Erythroblast (primary cell): ENCODE data around the gene CXCL6.

Experiments used
- DNase-seq, 2 experiments: peaks; one replicate each; lab custom pipeline; 2025; lab: John Stamatoyannopoulos, UW
- GATA1 ChIP-seq: IDR thresholded peaks from 2 replicates; pipeline ENCODE4 v1.6.1; 2011; ENCODE audit warnings: low read depth, mild to moderate bottlenecking, control low read depth, low read length, moderate library complexity
- POLR2A ChIP-seq: IDR thresholded peaks from 2 replicates; pipeline ENCODE4 v1.6.1; 2011; ENCODE audit warnings: mild to moderate bottlenecking, low read length

The CXCL6 gene

GRCh38 chr4:73851293-73851692 is 14.8 kb downstream of the CXCL6 start:
- DNase-seq = no peak
- TF ChIP-seq POLR2A = no peak
- no peak for TF ChIP-seq GATA1

- TF ChIP-seq GATA1 (no peak), POLR2A (no peak)
- DNase-seq = no peak
These were observed 16.3 kb downstream of the CXCL6 start for GRCh38 chr4:73852771-73853170.

- no peak for TF ChIP-seq GATA1
- no peak for TF ChIP-seq POLR2A
- DNase-seq = no peak
These were observed 16.8 kb downstream of the CXCL6 start, which contains the start of gene PF4V1 for GRCh38 chr4:73853246-73853704. PF4V1 (plus strand) TSS chr4:73853296; CDS start chr4:73853363, 67 bp downstream.

GRCh38 chr4:73853718-73854473 is 17.4 kb downstream of the CXCL6 start:
- TF ChIP-seq POLR2A (no peak), GATA1 (no peak)

DNA sequence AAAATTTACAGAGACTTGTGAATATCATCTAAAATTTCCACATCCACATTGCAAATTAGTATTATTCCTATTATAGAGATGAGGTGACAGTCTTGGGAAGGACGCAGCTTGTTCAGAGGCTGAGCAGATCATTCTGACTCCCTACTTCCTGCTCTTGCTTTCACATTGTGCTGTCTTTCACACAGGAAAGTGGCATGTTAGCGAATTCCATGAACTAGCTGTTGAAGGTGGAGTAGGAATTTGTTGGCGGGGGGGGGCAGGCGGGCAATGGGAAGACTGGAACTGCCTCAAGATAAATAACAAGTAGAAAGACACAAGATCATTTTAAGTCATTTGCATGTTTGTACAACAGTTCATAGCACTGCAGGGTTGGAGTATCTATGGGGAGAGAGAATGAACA is 18.9 kb downstream of the CXCL6 start:
- TF ChIP-seq POLR2A = no peak
- TF ChIP-seq GATA1 = no peak
- DNase-seq = no peak

More at GRCh38 chr4:73853718-73854473, 17.4 kb downstream of the CXCL6 start:
- no peak for DNase-seq

GRCh38 chr4:73856518-73856917 is 20.0 kb downstream of the CXCL6 start:
- DNase-seq = no peak
- TF ChIP-seq GATA1 (no peak), POLR2A (no peak)

DNA sequence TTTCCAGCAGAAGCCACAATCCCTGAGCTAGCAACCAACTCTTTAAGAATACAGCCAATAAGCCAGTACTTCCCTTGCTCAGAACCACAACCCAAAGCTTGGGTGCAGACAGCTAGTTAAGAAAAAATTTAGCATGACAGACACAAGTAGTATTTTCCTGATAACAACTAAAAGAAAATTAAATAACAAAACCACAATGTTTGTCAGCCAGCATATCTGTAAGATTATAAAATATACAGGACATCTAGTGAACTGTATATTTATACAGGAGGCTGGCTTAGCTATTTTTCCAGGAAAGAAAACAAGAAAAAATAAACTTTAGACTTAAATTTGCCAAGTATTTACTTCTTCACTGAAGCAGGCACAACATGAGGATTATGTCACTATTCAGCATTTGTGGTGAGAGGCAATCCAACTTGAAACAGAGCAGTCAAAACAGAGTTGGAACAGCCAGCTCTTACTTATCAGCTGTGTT is 23.2 kb downstream of the CXCL6 start:
- TF ChIP-seq GATA1 = no peak
- no peak for TF ChIP-seq POLR2A
- DNase-seq = no peak

DNA sequence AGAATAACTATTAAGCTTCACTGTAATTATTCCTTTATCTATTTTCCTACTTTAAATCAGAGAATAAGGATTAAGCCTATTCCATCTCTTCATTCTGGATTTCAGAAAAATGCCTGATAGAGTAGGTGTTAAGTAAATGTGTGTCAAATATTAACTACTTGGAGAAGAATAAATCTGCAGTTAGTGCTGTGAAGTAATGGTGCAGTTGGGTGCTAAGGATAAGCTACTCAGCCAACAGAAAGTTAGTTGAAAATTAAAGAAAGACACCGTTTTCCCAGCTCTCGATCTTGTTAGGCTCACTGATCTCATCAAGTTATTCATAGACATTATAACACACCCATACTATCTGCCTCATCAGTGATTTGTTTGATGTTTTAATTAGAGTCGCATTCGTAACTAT is 23.7 kb downstream of the CXCL6 start:
- no peak for DNase-seq
- TF ChIP-seq POLR2A (no peak), GATA1 (no peak)

- no peak for DNase-seq
- TF ChIP-seq GATA1 (no peak), POLR2A (no peak)
These were observed 24.4 kb downstream of the CXCL6 start for GRCh38 chr4:73860917-73861316.

GRCh38 chr4:73862322-73862721 is 25.8 kb downstream of the CXCL6 start:
- DNase-seq = no peak
- no peak for TF ChIP-seq GATA1
- no peak for TF ChIP-seq POLR2A

DNA sequence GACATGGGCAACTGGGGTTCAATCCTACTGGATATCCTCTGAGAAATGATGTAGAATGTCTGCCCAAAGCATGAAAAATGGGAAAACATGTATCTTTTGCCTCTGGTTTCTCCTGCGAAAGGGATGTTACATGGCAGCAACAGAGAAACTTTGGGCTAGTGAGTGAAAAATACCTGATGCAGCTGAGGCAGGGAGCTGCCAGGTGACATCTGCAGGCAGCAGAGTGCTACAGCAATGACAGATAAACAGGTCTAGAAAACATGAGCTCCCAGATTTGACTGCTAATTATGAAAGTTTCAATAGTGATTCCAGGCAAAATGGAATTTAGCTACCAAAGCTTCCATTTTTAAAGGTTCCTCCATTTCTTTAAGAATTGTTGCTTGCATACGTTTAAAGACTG is 27.9 kb downstream of the CXCL6 start:
- DNase-seq = no peak
- no peak for TF ChIP-seq GATA1
- no peak for TF ChIP-seq POLR2A

- DNase-seq = no peak
- TF ChIP-seq GATA1 (no peak), POLR2A (no peak)
These were observed 28.5 kb downstream of the CXCL6 start for GRCh38 chr4:73864961-73865360.

GRCh38 chr4:73865431-73866096 is 29.1 kb downstream of the CXCL6 start:
- no peak for DNase-seq
- TF ChIP-seq GATA1 (no peak), POLR2A (no peak)

- no peak for DNase-seq
- TF ChIP-seq GATA1 (no peak), POLR2A (no peak)
These were observed 29.8 kb downstream of the CXCL6 start for GRCh38 chr4:73866246-73866645.
